Measurements from ENCODE around the gene SMG6. TPM values are rescaled to one million over a fixed set of nuclear protein-coding genes. Genes with fewer than 3 reads are reported as not detected.

The SMG6 gene
- total RNA-seq (10 to 100 TPM; 39.3 to 39.7 TPM), total RNA-seq (43.0 to 126 (median 73.2) reads per million in 172 experiments)
- polyA plus RNA-seq (2013, experiment 1 of 2): 21.8 TPM
- 22.9 TPM for polyA plus RNA-seq (2013, experiment 2 of 2)

- H3K4me1 Mint-ChIP-seq (ENCODE audit: low read depth): peaks cover 55% of the 10 kb centered on the region
- peak; percentile 91 to 98 (median 95) for DNase-seq
- Histone ChIP-seq H3K36me3 (ENCODE audit: insufficient read depth, low read length) (peaks cover 24% of the 10 kb centered on the region), H3K27ac (ENCODE audit: low read depth in 1 of 2, low read length in 2 of 2) (peak within 1 kb of the TSS; percentile 52 to 84), H3K27me3 (ENCODE audit: control insufficient read depth in 1 of 2, insufficient read depth in 2 of 2, low read length in 2 of 2) (no peaks in the 10 kb centered on the region), H3K4me1 (ENCODE audit: insufficient read depth, low read length) (peaks cover 30% of the 10 kb centered on the region), H3K9me3 (ENCODE audit: control insufficient read depth in 1 of 2, insufficient read depth in 1 of 2, low read length in 2 of 2) (no peaks in the 10 kb centered on the region), H3K4me3 (ENCODE audit: low read length) (peak within 1 kb of the TSS; percentile 94)
- intact Hi-C loops (cut with DNase I, micrococcal nuclease): loop anchor here (1.0 to 5.0 kb wide), 5 partner anchors 32 to 476 kb away; partner anchors contain the start of gene SMYD4 (in 1 of the 2)
- H3K27me3 Mint-ChIP-seq: no peaks in the 10 kb centered on the region
- peak; percentile 91 for ATAC-seq (ENCODE audit: poor library complexity)
- H3K9me3 Mint-ChIP-seq: no peaks in the 10 kb centered on the region
- CTCF ChIA-PET: interaction anchor here (1.0 to 1.5 kb wide), 5 partner anchors 37 to 79 kb away, joined by 3 to 6 read pairs (median 4); no protein-coding TSS in a partner anchor
- TF ChIP-seq, protein P1, sequence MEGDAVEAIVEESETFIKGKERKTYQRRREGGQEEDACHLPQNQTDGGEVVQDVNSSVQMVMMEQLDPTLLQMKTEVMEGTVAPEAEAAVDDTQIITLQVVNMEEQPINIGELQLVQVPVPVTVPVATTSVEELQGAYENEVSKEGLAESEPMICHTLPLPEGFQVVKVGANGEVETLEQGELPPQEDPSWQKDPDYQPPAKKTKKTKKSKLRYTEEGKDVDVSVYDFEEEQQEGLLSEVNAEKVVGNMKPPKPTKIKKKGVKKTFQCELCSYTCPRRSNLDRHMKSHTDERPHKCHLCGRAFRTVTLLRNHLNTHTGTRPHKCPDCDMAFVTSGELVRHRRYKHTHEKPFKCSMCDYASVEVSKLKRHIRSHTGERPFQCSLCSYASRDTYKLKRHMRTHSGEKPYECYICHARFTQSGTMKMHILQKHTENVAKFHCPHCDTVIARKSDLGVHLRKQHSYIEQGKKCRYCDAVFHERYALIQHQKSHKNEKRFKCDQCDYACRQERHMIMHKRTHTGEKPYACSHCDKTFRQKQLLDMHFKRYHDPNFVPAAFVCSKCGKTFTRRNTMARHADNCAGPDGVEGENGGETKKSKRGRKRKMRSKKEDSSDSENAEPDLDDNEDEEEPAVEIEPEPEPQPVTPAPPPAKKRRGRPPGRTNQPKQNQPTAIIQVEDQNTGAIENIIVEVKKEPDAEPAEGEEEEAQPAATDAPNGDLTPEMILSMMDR (IDR thresholded peaks at IDR 0.05): no peak
- H3K27ac Mint-ChIP-seq: peak within 1 kb of the TSS; percentile 90
- POLR2A ChIA-PET: interaction anchor here (0.5 to 2.5 kb wide), 21 partner anchors 9 to 1102 kb away, joined by 3 to 50 read pairs (median 4); partner anchors contain the start of genes MNT, RPA1, SGSM2 and SMYD4
- H3K4me3 Mint-ChIP-seq: peak within 1 kb of the TSS; percentile 98
- peaks cover 30% of the 10 kb centered on the region for H3K36me3 Mint-ChIP-seq (ENCODE audit: low read depth)
These were observed at the start of gene SMG6, which contains the start of gene SRR for GRCh38 chr17:2303204-2304188. SMG6 (minus strand) TSS chr17:2303785; CDS start chr17:2303720, 65 bp downstream. SRR (plus strand) TSS chr17:2303950; CDS start chr17:2315561, 11,611 bp downstream.

- Mint-ChIP-seq H3K4me3 (no peak overlapping the region), H3K9me3 (no peaks in the 10 kb centered on the region), H3K27me3 (no peaks in the 10 kb centered on the region), H3K27ac (peak overlapping the region; percentile 24), H3K36me3 (ENCODE audit: low read depth) (peaks cover 3% of the 10 kb centered on the region), H3K4me1 (ENCODE audit: low read depth) (peaks cover 18% of the 10 kb centered on the region)
- H3K4me3 ChIP-seq (ENCODE audit: low read length): no peak overlapping the region
- CTCF ChIA-PET: no interaction called here
- POLR2A ChIA-PET: interaction anchor here (3.0 kb wide), 1 partner anchor 13 kb away, joined by 48 read pairs; the partner anchor contains the start of genes SGSM2 and TSR1
- H3K4me1 ChIP-seq (ENCODE audit: insufficient read depth, low read length): peaks cover 20% of the 10 kb centered on the region
- H3K9me3 ChIP-seq (ENCODE audit: control insufficient read depth in 1 of 2, insufficient read depth in 1 of 2, low read length in 2 of 2): no peaks in the 10 kb centered on the region
- TF ChIP-seq, protein P1 (IDR thresholded peaks at IDR 0.05): no peak
- H3K36me3 ChIP-seq (ENCODE audit: insufficient read depth, low read length): no peaks in the 10 kb centered on the region
- H3K27ac ChIP-seq (ENCODE audit: low read depth in 1 of 2, low read length in 2 of 2): no peak overlapping the region
- DNase-seq (no peak), ATAC-seq (ENCODE audit: poor library complexity) (no peak)
- intact Hi-C loops (cut with DNase I, micrococcal nuclease): no loop called here
- no peaks in the 10 kb centered on the region for H3K27me3 ChIP-seq (ENCODE audit: control insufficient read depth in 1 of 2, insufficient read depth in 2 of 2, low read length in 2 of 2)
These were observed 47.7 kb upstream of the SMG6 start for GRCh38 chr17:2351269-2351668.

- H3K36me3 ChIP-seq (ENCODE audit: insufficient read depth, low read length): peaks cover 24% of the 10 kb centered on the region
- peaks cover 26% of the 10 kb centered on the region for H3K36me3 Mint-ChIP-seq (ENCODE audit: low read depth)
- H3K27me3 Mint-ChIP-seq: no peaks in the 10 kb centered on the region
- no peaks in the 10 kb centered on the region for H3K9me3 Mint-ChIP-seq
- no peak for ATAC-seq (ENCODE audit: poor library complexity)
- peaks cover 9% of the 10 kb centered on the region for H3K4me1 ChIP-seq (ENCODE audit: insufficient read depth, low read length)
- TF ChIP-seq, protein P1 (IDR thresholded peaks at IDR 0.05): no peak
- no peak overlapping the region for H3K4me3 ChIP-seq (ENCODE audit: low read length)
- no peak overlapping the region for H3K4me3 Mint-ChIP-seq
- H3K27ac ChIP-seq (ENCODE audit: low read depth in 1 of 2, low read length in 2 of 2): no peak overlapping the region
- no peak for DNase-seq
- ChIA-PET CTCF (no interaction called here), POLR2A (interaction anchor here (2.6 kb wide), 1 partner anchor 11 kb away, joined by 11 read pairs; the partner anchor contains the start of genes SGSM2 and TSR1)
- H3K27ac Mint-ChIP-seq: no peak overlapping the region
- no peaks in the 10 kb centered on the region for H3K9me3 ChIP-seq (ENCODE audit: control insufficient read depth in 1 of 2, insufficient read depth in 1 of 2, low read length in 2 of 2)
- no peaks in the 10 kb centered on the region for H3K27me3 ChIP-seq (ENCODE audit: control insufficient read depth in 1 of 2, insufficient read depth in 2 of 2, low read length in 2 of 2)
- H3K4me1 Mint-ChIP-seq (ENCODE audit: low read depth): peaks cover 7% of the 10 kb centered on the region
- intact Hi-C loops (cut with DNase I, micrococcal nuclease): no loop called here
These were observed 44.5 kb upstream of the SMG6 start for GRCh38 chr17:2347805-2348685.

Measured in CD4-positive, alpha-beta T cell (primary cell).